GM12878 (cell line): ENCODE measurements around the gene KDM4C.

Source experiments
- CEBPB ChIP-seq, 2 experiments: fragments of 150-350 bp in 1 of 2; IDR thresholded peaks; 2 replicates each; pipeline ENCODE4 v1.6.1; 2012 to 2014; ENCODE audit warnings: low read depth in 2 of 2, low read length in 2 of 2, borderline replicate concordance in 1 of 2, inconsistent platforms in 1 of 2
- EZH2 ChIP-seq: IDR thresholded peaks from 2 replicates; pipeline ENCODE4 v1.6.1; 2012; ENCODE audit warnings: low read depth, mild to moderate bottlenecking, control low read depth, inconsistent platforms, low read length, borderline replicate concordance; ENCODE audit not compliant: control insufficient read depth
- KAT2A ChIP-seq: conservative IDR thresholded peaks from 2 replicates; pipeline ENCODE4 v1.6.1; 2011; ENCODE audit warnings: low read depth, low read length; ENCODE audit not compliant: control insufficient read depth
- TARDBP ChIP-seq: IDR thresholded peaks from 2 replicates; pipeline ENCODE4 v1.6.1; 2016; ENCODE audit warnings: borderline replicate concordance
- TF ChIP-seq, protein P1 (sequence below), 3 experiments: IDR thresholded peaks in 2 of 3; conservative IDR thresholded peaks in 1 of 3; 2 replicates each; pipeline ENCODE4 v1.5.1; 2011; ENCODE audit warnings: low read depth in 3 of 3, low read length in 3 of 3, mild to moderate bottlenecking in 3 of 3, control low read depth in 2 of 3, moderate library complexity in 2 of 3, inconsistent platforms in 1 of 3, mixed read lengths in 1 of 3; ENCODE audit not compliant: control insufficient read depth in 2 of 3, insufficient read depth in 1 of 3; ENCODE audit errors: extremely low read depth in 1 of 3

DNA sequence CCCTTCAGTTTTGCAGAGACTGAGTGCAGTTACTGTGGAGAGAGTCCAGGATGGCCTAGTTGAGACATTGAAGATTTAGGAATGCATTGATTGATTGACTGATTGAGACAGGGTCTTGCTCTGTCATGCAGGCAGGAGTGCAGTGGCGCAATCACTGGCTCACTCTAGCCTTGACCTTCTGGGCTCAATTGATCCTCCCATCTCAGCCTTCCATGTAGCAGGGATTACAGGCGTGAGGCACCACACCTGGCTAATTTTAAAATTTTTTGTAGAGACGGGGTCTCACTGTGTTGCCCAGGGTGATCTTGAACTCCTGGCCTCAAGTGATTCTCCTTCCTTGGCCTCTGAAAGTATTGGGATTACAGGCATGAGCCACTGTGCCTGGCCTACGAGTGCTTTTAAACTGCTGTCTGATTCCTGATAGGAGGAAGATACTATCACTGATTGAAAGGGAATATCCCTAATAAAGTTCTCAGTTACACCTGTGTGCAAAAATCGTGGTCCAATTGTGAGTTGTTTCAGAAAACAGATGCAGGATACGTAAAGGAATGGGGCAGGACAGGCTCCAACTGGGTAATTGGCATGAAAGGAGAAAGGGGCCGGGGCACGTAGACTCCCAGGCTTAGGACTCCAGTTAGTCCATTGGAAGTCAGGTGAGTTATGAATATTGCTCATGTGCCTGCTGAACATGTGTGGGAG is 87.5 kb downstream of the KDM4C start:
- TF ChIP-seq, protein P1, sequence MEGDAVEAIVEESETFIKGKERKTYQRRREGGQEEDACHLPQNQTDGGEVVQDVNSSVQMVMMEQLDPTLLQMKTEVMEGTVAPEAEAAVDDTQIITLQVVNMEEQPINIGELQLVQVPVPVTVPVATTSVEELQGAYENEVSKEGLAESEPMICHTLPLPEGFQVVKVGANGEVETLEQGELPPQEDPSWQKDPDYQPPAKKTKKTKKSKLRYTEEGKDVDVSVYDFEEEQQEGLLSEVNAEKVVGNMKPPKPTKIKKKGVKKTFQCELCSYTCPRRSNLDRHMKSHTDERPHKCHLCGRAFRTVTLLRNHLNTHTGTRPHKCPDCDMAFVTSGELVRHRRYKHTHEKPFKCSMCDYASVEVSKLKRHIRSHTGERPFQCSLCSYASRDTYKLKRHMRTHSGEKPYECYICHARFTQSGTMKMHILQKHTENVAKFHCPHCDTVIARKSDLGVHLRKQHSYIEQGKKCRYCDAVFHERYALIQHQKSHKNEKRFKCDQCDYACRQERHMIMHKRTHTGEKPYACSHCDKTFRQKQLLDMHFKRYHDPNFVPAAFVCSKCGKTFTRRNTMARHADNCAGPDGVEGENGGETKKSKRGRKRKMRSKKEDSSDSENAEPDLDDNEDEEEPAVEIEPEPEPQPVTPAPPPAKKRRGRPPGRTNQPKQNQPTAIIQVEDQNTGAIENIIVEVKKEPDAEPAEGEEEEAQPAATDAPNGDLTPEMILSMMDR (IDR thresholded peaks at IDR 0.05 in 2 of 3, conservative IDR thresholded peaks at IDR 0.05 in 1 of 3; ENCODE audit: control insufficient read depth in 2 of 3, extremely low read depth in 1 of 3, insufficient read depth in 1 of 3, low read depth in 3 of 3, low read length in 3 of 3), result no peak
- TF ChIP-seq TARDBP, result no peak
- TF ChIP-seq CEBPB (IDR thresholded peaks at IDR 0.05; ENCODE audit: borderline replicate concordance in 1 of 2, low read depth in 2 of 2, low read length in 2 of 2), result no peak
- TF ChIP-seq EZH2, result no peak
- TF ChIP-seq KAT2A, result no peak
